ENCODE results near the gene A3GALT2.

Gene A3GALT2

GRCh38 chr1:33288976-33289857 is 31.7 kb downstream of the A3GALT2 start:
- DNase-seq: no peak

DNA sequence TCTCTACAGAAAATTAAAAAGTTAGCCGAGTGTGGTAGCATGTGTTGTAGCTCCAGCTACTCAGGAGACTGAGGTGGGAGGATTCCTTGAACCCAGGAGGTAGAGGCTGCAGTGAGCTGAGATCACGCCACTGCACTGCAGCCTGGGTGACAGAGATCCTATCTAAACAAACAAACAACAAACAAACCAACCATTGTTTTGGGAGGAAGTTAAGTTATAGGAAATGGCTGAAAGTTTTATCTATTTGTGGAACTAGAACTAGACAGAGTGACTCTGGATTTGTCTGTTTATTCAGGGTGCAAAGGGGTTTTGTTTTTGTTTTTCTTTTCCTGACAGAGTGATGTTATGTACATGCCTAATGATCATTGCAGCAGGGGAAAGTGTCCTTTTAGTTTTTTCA is 33.6 kb downstream of the A3GALT2 start:
- no peak for DNase-seq

DNA sequence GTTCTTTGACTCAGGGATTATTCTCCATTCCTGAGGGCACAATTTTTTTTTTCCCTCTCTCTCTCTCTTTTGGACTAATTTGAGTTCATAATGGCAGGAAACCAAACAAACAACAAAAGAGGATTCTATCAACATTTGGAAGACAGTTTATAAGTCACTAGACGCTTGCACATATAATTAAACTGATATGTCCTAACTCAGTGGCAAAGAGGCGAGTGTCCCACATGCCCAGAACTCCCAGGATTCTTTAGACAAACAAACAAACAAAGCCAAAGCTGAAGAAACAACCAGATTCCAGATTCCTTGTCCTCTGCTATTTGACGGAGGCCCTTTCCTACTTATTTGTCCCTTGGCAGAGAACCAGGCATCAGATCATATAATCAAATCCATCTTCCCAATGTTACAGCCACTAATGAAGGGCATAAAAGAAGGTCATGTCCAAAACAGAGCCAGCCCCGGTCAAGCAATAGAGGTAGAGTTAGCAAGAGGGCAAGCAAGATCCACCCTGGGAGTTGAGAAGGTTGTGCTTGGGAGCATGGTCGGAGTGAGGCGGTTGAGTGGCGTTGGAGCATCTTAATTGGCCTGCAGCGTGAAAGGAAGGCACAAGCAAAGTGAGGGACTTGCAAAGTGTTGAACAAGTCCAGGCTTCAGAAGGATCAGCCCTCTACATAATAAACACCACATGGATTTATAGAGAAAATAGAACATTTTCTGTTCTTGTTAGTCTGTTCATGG is 34.3 kb downstream of the A3GALT2 start:
- DNase-seq: no peak

- DNase-seq: no peak
Measured at GRCh38 chr1:33284049-33284448, 36.8 kb downstream of the A3GALT2 start.

GRCh38 chr1:33282791-33283190 is 38.1 kb downstream of the A3GALT2 start:
- DNase-seq: no peak

DNA sequence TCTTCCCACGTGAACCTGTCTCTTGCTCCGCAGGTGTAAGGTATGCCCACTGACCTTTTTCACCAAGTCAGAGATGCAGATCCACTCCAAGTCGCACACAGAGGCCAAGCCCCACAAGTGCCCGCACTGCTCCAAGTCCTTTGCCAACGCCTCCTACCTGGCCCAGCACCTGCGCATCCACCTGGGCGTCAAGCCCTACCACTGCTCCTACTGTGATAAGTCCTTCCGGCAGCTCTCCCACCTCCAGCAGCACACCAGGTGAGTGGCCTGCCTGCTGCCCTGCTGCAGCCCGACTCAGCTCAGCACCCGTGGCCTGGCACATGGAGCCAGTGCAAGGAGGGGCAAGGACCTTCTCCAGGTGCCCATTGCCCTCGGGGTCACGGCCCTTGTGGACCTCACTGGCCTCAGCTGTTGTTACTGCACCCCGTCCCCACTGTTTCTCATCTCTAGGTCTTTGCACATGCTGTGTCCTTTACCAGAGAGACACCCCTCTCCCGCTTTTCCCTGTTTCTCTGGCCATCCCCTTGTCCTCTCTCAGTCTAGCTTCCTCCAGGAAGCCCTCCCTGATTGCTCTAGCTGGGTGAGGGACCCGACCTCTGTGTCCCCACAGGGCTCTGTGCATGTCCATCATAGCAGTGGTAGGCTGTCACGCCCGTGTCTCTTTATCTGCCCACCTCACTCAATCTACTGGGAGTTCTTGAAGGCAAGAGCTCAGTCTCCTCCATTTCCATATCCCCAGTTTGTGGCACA is 39.2 kb downstream of the A3GALT2 start:
- no peak for DNase-seq

DNA sequence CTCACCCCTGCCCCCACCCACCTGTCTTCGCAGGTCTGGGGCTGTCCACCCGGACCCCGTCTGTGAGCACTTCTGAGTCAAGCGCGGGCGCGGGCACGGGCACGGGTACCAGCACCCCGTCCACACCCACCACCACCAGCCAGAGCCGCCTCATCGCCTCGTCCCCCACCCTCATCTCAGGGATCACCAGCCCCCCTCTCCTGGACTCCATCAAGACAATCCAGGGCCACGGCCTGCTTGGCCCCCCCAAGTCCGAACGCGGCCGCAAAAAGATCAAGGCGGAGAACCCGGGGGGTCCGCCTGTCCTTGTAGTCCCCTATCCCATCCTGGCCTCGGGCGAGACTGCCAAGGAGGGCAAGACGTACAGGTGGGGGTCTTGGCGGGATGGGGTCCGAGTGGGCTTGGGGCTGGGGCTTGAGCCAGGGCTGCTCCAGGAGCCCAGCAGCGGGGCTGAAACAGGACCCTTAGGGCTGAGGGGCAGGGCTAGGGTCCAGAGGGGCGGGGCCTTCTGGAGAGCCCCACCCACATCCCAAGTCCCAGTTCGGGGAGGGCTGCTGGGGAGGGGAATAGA is 40.7 kb downstream of the A3GALT2 start:
- no peak for DNase-seq

DNA sequence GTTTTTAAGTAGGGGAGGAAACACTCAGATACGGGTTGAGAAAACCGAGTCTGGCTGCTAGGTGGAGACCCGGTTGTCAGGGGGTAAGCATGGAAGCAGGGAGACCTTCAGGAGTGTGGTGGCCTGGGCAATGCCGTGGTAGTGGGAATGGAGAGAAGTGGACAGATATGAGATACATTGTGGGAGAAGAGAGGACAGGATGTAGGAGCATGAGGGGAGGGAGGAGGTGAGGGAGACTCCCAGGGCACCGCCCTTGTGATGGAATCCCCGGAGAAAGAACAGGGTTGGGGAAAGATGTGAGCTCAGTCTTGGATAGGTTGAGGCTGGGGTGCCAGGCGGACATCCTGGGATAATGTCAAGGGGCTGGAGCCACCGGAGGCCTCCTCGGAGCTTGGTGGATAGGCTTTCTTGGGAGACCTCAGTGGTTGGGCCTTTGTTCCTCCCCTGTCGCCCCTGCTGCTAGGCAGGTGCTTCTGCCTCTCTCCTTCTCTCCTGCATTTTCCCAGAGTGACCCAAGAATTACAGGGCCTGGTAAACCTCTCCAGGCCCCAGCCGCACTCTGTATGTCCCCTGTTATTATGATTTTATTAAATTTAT is 43.3 kb downstream of the A3GALT2 start:
- no peak for DNase-seq

DNA sequence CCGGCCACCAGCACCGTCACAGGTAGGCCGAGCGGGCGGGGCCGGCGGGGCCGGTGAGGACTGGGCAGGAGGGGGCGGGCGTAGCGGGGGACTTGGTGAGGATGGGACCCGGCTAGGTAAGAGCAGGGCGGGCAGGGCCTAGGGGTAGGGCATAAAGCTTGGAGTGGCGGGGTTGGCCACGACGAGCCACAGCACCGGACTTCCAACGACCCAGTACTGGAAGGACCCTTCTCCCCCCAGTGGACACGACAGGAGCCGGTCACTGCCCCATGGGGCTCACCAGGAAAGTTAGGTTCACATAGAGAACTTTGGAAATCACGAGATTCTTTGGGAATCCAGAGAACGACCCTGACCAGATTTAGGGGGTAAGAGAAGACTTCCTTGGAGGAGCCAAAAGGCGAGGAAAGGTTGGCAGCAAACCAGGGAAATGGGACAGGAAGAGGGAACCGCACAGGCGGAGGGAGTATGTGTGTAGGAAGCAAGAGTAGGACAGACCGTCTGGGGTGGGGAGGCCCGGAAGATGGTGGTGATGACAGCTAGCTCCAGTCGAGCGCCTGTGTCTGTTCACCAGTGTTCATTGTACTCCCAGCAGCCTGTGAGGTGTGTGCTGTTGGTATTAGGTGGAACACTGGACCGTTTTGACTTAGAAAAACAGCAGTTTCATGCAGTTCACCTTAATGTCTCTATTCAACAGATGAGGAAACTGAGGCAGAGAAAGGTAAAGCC is 44.2 kb downstream of the A3GALT2 start:
- no peak for DNase-seq

DNA sequence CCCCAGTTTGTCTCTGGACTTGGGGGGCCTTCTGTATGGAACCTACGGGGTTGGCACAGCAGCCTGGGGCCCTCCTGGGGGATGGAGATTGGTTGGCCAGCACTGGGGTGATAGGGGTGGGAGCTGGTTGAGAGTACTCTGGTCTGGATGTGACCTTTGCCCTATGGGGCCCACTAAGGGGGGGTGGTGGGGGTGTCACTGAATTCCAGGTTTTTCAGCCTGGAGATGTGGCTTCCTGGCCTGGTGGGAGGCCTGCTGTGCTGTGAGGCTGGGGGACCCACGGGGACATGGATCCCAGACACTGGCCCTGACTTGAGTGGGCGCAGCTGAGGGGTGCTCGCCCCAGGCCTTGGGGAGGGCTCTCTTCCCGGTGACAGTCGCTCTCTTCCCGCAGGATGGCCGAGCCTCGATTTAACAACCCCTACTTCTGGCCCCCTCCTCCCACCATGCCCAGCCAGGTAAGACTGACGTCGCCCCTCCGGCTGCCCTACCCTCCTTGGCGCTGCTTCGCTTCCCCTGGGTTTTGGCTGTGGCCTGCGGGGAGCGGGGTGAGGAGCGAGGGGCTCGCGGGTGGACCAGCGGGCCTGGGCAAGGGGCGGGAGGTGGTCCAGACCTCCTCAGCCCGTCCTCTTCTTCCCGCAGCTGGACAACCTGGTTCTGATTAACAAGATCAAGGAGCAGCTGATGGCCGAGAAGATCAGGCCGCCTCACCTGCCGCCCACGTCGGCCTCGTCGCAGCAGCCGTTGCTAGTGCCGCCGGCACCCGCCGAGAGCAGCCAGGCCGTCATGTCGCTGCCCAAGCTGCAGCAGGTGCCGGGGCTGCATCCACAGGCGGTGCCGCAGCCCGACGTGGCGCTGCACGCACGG is 45.0 kb downstream of the A3GALT2 start:
- no peak for DNase-seq

GRCh38 chr1:33275195-33275594 is 45.7 kb downstream of the A3GALT2 start:
- DNase-seq: no peak

DNA sequence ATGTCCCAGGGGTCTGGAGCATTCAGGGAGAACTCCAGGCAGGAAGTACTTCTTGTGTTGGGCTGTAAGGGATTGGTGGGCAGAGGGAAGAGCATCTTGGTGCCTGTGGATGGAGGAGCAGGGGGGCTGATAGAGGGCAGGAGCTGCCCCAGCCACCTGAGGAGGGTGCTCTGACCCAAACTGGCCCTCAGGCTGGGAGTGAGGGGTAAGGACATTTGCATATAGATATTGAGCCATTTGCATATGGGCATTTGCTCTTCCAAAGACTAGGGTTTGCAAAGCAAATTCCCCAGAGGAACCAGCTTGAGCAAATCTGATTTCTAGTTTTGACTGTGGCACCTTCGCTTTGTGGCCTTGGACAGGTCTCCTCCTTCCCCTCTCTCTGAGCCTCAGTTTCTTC is 46.5 kb downstream of the A3GALT2 start:
- no peak for DNase-seq

- no peak for DNase-seq
Measured at GRCh38 chr1:33273961-33274371, 46.9 kb downstream of the A3GALT2 start.

DNA sequence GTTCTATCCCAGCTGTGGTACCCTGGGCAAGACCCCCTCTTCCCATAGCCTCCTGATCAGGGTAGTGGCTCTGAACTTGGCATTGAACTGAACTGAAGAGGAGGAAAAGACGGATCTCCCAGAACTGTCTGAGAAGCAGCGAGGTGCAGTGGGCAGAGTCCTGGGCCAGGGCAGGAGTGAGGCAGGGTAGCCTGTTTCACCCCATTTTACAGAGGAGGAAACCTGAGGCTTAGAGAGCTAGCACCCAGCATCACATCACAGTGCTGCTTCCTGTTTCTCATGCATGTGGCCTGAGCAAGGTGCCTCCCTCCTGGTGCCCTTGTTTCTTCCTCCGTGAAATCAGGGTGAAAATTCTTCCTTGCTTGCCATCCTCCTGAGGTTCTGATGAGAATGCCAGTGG is 47.5 kb downstream of the A3GALT2 start:
- DNase-seq: no peak

- DNase-seq: no peak
Measured at GRCh38 chr1:33272930-33273329, 48.0 kb downstream of the A3GALT2 start.

- no peak for DNase-seq
Measured at GRCh38 chr1:33272509-33272908, 48.4 kb downstream of the A3GALT2 start.

DNA sequence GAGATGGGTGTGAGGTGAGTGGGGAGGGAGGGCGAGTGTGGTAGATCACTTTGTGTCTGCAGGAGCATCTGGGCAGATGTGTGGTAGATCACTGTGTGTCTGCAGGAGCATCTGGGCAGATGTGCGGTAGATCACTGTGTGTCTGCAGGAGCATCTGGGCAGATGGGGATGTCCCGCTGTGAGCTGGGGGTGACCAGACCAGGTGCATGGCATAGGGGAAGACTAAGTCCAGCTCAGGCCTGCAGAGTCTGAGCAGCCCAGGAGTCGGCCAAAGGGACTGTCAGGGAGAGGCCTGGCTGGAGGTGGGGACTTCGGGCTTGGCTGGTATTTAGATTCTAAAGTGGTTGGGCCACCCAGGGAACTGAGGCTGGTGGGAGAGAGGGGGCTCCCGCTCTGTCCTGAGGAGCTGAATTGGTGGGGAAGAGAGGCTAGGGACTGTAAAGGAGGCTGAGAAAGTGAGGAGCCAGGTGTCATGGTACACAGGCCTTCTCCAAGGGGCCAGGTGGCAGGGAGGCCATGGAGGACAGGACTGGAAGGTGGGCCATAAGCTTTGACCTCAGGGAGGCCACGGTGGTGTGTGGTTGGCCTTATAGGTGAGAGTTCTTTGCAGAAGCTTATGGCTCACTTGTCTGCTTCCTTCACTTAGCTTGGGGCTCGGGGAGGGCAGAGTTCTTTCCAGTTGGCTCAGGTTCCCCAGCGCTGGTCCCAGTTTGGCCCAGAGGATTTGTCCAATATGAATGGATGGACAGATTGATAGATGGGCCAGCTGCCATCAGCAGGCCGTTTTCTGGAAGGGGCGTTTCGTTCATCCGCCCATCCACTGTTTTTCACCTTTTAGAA is 49.0 kb downstream of the A3GALT2 start:
- DNase-seq: no peak

- DNase-seq: no peak
Measured at GRCh38 chr1:33270808-33271465, 50.0 kb downstream of the A3GALT2 start.

DNA sequence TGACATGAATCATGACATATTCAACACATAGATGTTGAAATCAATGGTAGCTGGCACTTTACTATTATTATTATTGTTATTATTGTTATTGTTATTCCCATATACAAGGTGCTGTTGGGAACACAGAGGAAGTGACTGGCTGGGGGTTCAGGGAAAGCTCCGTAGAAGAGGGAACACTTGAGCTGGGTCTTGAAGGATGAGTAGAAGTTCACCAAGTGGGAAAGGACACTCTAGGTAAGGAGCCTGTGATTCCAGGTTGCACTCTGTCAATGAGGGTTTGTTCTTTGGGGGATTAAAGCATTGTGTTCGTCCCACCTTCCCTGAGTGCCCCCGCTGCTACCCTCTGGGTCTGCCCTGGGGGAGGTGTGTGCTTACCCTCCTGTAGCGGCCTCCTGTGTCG is 50.5 kb downstream of the A3GALT2 start:
- no peak for DNase-seq

DNA sequence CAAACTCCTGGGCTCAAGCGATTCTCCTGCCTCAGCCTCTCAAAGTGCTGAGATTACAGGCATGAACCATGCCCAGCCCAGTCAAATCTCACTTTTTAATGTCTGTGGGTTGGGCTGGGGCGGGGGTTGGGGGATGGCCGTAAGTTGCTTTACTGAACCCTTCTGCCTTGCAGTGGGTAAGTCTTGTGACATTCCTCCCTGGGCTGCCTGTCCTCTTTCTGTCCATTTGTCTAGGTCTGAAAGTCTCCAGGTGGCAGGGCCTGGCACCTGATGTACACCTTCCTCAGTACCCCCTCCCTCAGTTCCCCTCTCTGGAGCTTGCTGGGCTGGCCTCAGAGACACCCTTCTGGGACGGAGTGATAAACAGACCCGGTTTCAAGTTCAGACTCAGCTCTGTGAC is 51.3 kb downstream of the A3GALT2 start:
- DNase-seq: no peak
